Body of pancreas (tissue), 4 donors: ENCODE measurements around the gene MYORG. TPM values are rescaled to one million over a fixed set of nuclear protein-coding genes. Genes with fewer than 3 reads are reported as not detected.

ENCODE experiments used
- ATAC-seq: fragments of 150-250 bp; one replicate; pipeline ENCODE4 v1.9.1; 2016
- DNase-seq, 4 donors: peaks; one replicate each; pipeline ENCODE4 v3.0.0-alpha.2; 2019
- H3K27ac ChIP-seq, 4 donors: fragments of 200-600 bp; sonication (generic); 1 replicate in 3 of 4; 2 replicates in 1 of 4; pipeline versions ENCODE4 v1.5.1 to v1.6.1; 2016 to 2019; ENCODE audit warnings: mild to moderate bottlenecking in 1 of 4, mixed read lengths in 1 of 4, moderate library complexity in 1 of 4
- H3K27me3 ChIP-seq, 2 donors: fragments of 200-600 bp; sonication (generic); one replicate each; pipeline ENCODE4 v1.6.0; 2016; ENCODE audit warnings: mild to moderate bottlenecking in 1 of 2
- H3K36me3 ChIP-seq, 2 donors: fragments of 200-600 bp; sonication (generic); replicated peaks in 1 of 2; 2 replicates each; pipeline ENCODE4 v1.5.1; 2016; ENCODE audit warnings: low read depth in 2 of 2; ENCODE audit not compliant: insufficient read depth in 1 of 2
- H3K4me1 ChIP-seq: fragments of 200-600 bp; sonication (generic); one replicate; pipeline ENCODE4 v1.6.0; 2016
- H3K4me3 ChIP-seq, 2 donors: fragments of 200-600 bp; sonication (generic); 1 replicate in 1 of 2; 2 replicates in 1 of 2; pipeline ENCODE4 v1.5.1; 2016 to 2019
- H3K9me3 ChIP-seq, 3 donors: fragments of 200-600 bp; sonication (generic); 1 replicate in 2 of 3; 2 replicates in 1 of 3; pipeline ENCODE4 v1.5.1; 2016
- POLR2A ChIP-seq, 3 donors: fragments of 450-650 bp; IDR thresholded peaks; one replicate each; pipeline ENCODE4 v1.6.1; 2016; ENCODE audit warnings: antibody characterized with exemption in 3 of 3, mild to moderate bottlenecking in 2 of 3
- WGBS, 2 donors: methylation state at CpG; one replicate each; pipeline ENCODE4 v1.1.5; 2017; 5-methylcytosine and 5-hydroxymethylcytosine counted together
- intact Hi-C: fragments of 100-400 bp; cut with DNase I; formaldehyde crosslinking; loops from one replicate; pipeline ENCODE4 v1.15.1; 2023
- total RNA-seq, 2 donors: library from RNA; depleted of rRNA; stranded (reverse); fragments of >200 nt; gene quantifications; one replicate each; pipeline ENCODE4 v1.1.0, GENCODE V29; 2016
- TF ChIP-seq, protein P1 (sequence below), 7 experiments: fragments of 450-650 bp in 4 of 7; fragments of 200-600 bp in 3 of 7; sonication (generic) in 3 of 7; IDR thresholded peaks; one replicate each; pipeline ENCODE4 v1.5.1; 2016 to 2019; ENCODE audit warnings: antibody characterized with exemption in 7 of 7

The MYORG gene
- total RNA-seq, 2 donors from 2014 or later: 11.2 to 11.9 TPM

GRCh38 chr9:34380034-34380510 is 3.4 kb upstream of the MYORG start:
- no peak for ATAC-seq
- Histone ChIP-seq H3K27me3 (no peaks in the 10 kb centered on the region), H3K4me1 (peaks cover 45% of the 10 kb centered on the region), H3K9me3 (no peaks in the 10 kb centered on the region), H3K4me3 (no peak overlapping the region), H3K27ac (peak overlapping the region in 3 of 4 donors; percentile 35 to 52 (median 44)), H3K36me3 (no peaks in the 10 kb centered on the region)
- DNase-seq: no peak
- intact Hi-C loops: no loop called here
- 48 to 75% methylated on average over 9 to 24 of the region's 24 CpGs for WGBS, 2 donors
- TF ChIP-seq POLR2A (IDR thresholded peaks at IDR 0.05): no peak
- TF ChIP-seq, protein P1, sequence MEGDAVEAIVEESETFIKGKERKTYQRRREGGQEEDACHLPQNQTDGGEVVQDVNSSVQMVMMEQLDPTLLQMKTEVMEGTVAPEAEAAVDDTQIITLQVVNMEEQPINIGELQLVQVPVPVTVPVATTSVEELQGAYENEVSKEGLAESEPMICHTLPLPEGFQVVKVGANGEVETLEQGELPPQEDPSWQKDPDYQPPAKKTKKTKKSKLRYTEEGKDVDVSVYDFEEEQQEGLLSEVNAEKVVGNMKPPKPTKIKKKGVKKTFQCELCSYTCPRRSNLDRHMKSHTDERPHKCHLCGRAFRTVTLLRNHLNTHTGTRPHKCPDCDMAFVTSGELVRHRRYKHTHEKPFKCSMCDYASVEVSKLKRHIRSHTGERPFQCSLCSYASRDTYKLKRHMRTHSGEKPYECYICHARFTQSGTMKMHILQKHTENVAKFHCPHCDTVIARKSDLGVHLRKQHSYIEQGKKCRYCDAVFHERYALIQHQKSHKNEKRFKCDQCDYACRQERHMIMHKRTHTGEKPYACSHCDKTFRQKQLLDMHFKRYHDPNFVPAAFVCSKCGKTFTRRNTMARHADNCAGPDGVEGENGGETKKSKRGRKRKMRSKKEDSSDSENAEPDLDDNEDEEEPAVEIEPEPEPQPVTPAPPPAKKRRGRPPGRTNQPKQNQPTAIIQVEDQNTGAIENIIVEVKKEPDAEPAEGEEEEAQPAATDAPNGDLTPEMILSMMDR (IDR thresholded peaks at IDR 0.05): no peak

DNA sequence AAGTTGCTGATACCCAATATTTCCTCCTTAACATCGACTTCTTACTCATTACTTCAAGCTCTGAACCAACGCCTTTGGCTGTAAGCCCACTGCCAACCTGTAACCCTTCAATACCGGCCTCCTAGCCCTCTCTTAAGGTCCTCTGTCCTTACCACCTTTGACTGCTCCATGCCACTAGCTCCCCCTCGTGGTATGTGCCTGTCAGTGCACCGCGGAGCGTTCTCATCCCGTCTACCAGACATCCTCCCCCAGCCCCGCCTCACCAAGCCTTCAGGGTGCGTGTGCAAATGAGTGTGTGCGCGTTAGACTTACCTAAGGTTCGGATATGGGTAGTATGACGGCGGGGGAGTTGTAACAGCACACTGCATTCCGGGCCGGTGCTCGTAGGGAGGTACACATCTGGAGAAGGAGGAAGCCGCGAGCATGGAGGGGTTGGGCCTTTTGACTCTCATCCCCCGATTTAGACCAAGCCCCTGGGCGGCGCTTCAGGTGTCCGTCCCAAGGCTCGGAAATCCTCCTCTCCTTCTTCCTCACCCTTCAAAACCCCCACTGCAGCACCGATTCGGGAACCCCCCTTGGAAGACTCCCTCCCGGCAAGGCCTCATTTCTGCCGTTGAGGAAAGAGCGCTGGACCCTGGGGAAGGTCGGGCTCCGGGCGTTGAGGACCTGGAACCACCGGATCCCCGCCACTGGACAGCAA is 2.8 kb upstream of the MYORG start:
- Histone ChIP-seq H3K4me3 (no peak overlapping the region), H3K4me1 (peaks cover 51% of the 10 kb centered on the region), H3K9me3 (no peaks in the 10 kb centered on the region), H3K27me3 (no peaks in the 10 kb centered on the region), H3K27ac (peak overlapping the region in 1 of 4 donors; percentile 14), H3K36me3 (no peaks in the 10 kb centered on the region)
- WGBS, 2 donors: 3 to 7% methylated on average over 22 to 35 of the region's 35 CpGs
- DNase-seq: peak; percentile 88 to 91 (median 90)
- intact Hi-C loops: no loop called here
- peak; percentile 39 for ATAC-seq
- TF ChIP-seq, protein P1 (IDR thresholded peaks at IDR 0.05): peak; percentile 92 to 99 (median 97)
- TF ChIP-seq POLR2A (IDR thresholded peaks at IDR 0.05): no peak

GRCh38 chr9:34378376-34379060 is 1.8 kb upstream of the MYORG start:
- no peak for ATAC-seq
- TF ChIP-seq, protein P1 (IDR thresholded peaks at IDR 0.05): no peak
- no peak for TF ChIP-seq POLR2A (IDR thresholded peaks at IDR 0.05)
- WGBS, 2 donors: 90 to 94% methylated on average over 3 of the region's 3 CpGs
- Histone ChIP-seq H3K27ac (peak overlapping the region in 1 of 4 donors; percentile 2), H3K36me3 (no peaks in the 10 kb centered on the region), H3K9me3 (no peaks in the 10 kb centered on the region), H3K27me3 (no peaks in the 10 kb centered on the region), H3K4me1 (peaks cover 61% of the 10 kb centered on the region), H3K4me3 (no peak overlapping the region)
- no peak for DNase-seq
- intact Hi-C loops: no loop called here

DNA sequence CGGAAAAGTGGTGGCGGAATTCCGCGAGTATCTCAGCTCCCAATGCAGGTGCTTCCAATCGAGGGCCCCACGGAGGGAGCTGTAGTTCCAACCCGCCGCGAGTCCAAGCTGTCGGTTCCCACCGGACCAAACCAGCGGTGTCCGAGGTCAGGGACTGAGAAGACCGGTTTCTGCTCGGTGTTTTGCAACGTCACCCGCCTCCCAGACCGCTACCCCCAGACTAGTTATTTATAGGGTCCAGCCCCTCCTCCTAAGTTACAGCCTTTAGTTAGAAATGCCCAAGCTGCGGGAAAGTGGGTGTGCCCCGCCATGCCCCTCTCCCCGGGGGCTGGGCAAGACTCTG is 677 bp upstream of the MYORG start:
- DNase-seq: peak; percentile 67 to 76 (median 70)
- Histone ChIP-seq H3K27me3 (no peaks in the 10 kb centered on the region), H3K9me3 (no peaks in the 10 kb centered on the region), H3K27ac (peak overlapping the region; percentile 80 to 90 (median 81)), H3K4me1 (peaks cover 61% of the 10 kb centered on the region), H3K4me3 (peak overlapping the region in 1 of 2 donors; percentile 6), H3K36me3 (no peaks in the 10 kb centered on the region)
- WGBS, 2 donors: 0 to 1% methylated on average over 13 to 21 of the region's 21 CpGs
- no peak for TF ChIP-seq POLR2A (IDR thresholded peaks at IDR 0.05)
- TF ChIP-seq, protein P1 (IDR thresholded peaks at IDR 0.05): no peak
- intact Hi-C loops: no loop called here
- peak; percentile 1 for ATAC-seq
